GM12878 (cell line): ENCODE data around the gene RARG. TPM values are rescaled to one million over a fixed set of nuclear protein-coding genes. Genes with fewer than 3 reads are reported as not detected.

Experiments
- CBX5 ChIP-seq: sonication (generic); IDR thresholded peaks from 2 replicates; pipeline ENCODE4 v1.6.1; 2016; ENCODE audit warnings: low read depth, moderate library complexity, mild to moderate bottlenecking, inconsistent platforms
- CEBPB ChIP-seq, 2 experiments: fragments of 150-350 bp in 1 of 2; IDR thresholded peaks; 2 replicates each; pipeline ENCODE4 v1.6.1; 2012 to 2014; ENCODE audit warnings: low read depth in 2 of 2, low read length in 2 of 2, borderline replicate concordance in 1 of 2, inconsistent platforms in 1 of 2
- EED ChIP-seq: sonication (generic); IDR thresholded peaks from 2 replicates; pipeline ENCODE4 v1.6.1; 2016; ENCODE audit warnings: antibody characterized with exemption, low read depth
- EGR1 ChIP-seq, 2 experiments: IDR thresholded peaks; 1 replicate in 1 of 2; 2 replicates in 1 of 2; pipeline ENCODE4 v1.6.1; 2011 to 2012; ENCODE audit warnings: low read depth in 2 of 2, low read length in 2 of 2, borderline replicate concordance in 1 of 2, mild to moderate bottlenecking in 1 of 2, moderate library complexity in 1 of 2
- EP300 ChIP-seq, 2 experiments: fragments of 150-350 bp in 1 of 2; IDR thresholded peaks; 2 replicates each; pipeline ENCODE4 v1.6.1; 2011 to 2012; ENCODE audit warnings: low read depth in 2 of 2, low read length in 2 of 2, borderline replicate concordance in 1 of 2, improper control_type of control experiment in 1 of 2, inconsistent platforms in 1 of 2; ENCODE audit not compliant: control insufficient read depth in 1 of 2
- FOS ChIP-seq: IDR thresholded peaks from 3 replicates; pipeline ENCODE4 v1.6.1; 2011; ENCODE audit warnings: borderline replicate concordance; ENCODE audit not compliant: insufficient read length; ENCODE audit errors: extremely low read depth
- IKZF1 ChIP-seq: fragments of 450-650 bp; conservative IDR thresholded peaks from 2 replicates; pipeline ENCODE4 v1.6.1; 2017; ENCODE audit warnings: antibody characterized with exemption, mild to moderate bottlenecking
- JUNB ChIP-seq: IDR thresholded peaks from 2 replicates; pipeline ENCODE4 v1.6.1; 2016; ENCODE audit warnings: antibody characterized with exemption, mild to moderate bottlenecking
- MEF2A ChIP-seq: IDR thresholded peaks from 2 replicates; pipeline ENCODE4 v1.6.1; 2011; ENCODE audit warnings: low read depth, mild to moderate bottlenecking, low read length, moderate library complexity; ENCODE audit not compliant: insufficient read depth
- NFIC ChIP-seq: IDR thresholded peaks from 2 replicates; pipeline ENCODE4 v1.6.1; 2012; ENCODE audit warnings: low read depth, mild to moderate bottlenecking, inconsistent platforms, low read length, moderate library complexity
- PAX8 ChIP-seq: fragments of 450-650 bp; IDR thresholded peaks from 2 replicates; pipeline ENCODE4 v1.6.1; 2017; ENCODE audit warnings: mild to moderate bottlenecking, moderate library complexity
- POLR2A ChIP-seq: IDR thresholded peaks from 2 replicates; pipeline ENCODE4 v1.6.1; 2011; ENCODE audit warnings: low read depth, mild to moderate bottlenecking, low read length
- RAD51 ChIP-seq: fragments of 450-650 bp; IDR thresholded peaks from 2 replicates; pipeline ENCODE4 v1.6.1; 2016; ENCODE audit warnings: moderate library complexity, mild to moderate bottlenecking, inconsistent platforms
- RFX5 ChIP-seq: IDR thresholded peaks from 2 replicates; pipeline ENCODE4 v1.6.1; 2011; ENCODE audit warnings: low read depth, low read length, improper control_type of control experiment
- SIX5 ChIP-seq: IDR thresholded peaks from 2 replicates; pipeline ENCODE4 v1.6.1; 2011; ENCODE audit warnings: mild to moderate bottlenecking, low read depth, low read length, moderate library complexity; ENCODE audit not compliant: severe bottlenecking
- SMAD1 ChIP-seq: fragments of 450-650 bp; IDR thresholded peaks from 2 replicates; pipeline ENCODE4 v1.6.1; 2018; ENCODE audit warnings: mild to moderate bottlenecking, low read depth; ENCODE audit not compliant: partially characterized antibody
- TCF12 ChIP-seq: IDR thresholded peaks from 2 replicates; pipeline ENCODE4 v1.6.1; 2011; ENCODE audit warnings: low read depth, mild to moderate bottlenecking, low read length
- YBX1 ChIP-seq: fragments of 450-650 bp; IDR thresholded peaks from 2 replicates; pipeline ENCODE4 v1.6.1; 2016; ENCODE audit warnings: antibody characterized with exemption
- YY1 ChIP-seq: IDR thresholded peaks from 2 replicates; pipeline ENCODE4 v1.6.1; 2011; ENCODE audit warnings: low read depth, mild to moderate bottlenecking, low read length
- ZNF217 ChIP-seq: fragments of 450-650 bp; IDR thresholded peaks from 2 replicates; pipeline ENCODE4 v1.6.1; 2017; ENCODE audit warnings: antibody characterized with exemption, mild to moderate bottlenecking
- ZNF384 ChIP-seq: IDR thresholded peaks from 2 replicates; pipeline ENCODE4 v1.6.1; 2012; ENCODE audit warnings: low read depth, mild to moderate bottlenecking, low read length, improper control_type of control experiment, borderline replicate concordance
- ZNF622 ChIP-seq: fragments of 450-650 bp; IDR thresholded peaks from 2 replicates; pipeline ENCODE4 v1.6.1; 2017; ENCODE audit warnings: mild to moderate bottlenecking, inconsistent platforms
- polyA plus RNA-seq, 11 experiments: library from polyadenylated mRNA; depleted of rRNA in 4 of 11; unstranded in 6 of 11; stranded (reverse) in 5 of 11; fragments of >200 nt; fragmentation: Nextera tagmentation in 4 of 11; fragmentation: Illumina TruSeq in 1 of 11; extraction: Ambion mirVana in 4 of 11; extraction: Trizol in 1 of 11; gene quantifications; 1 replicate in 1 of 11; 2 replicates in 10 of 11; pipeline versions ENCODE4 v1.2.1 to v1.2.3, GENCODE V29; 2011 to 2016; ENCODE audit warnings: inconsistent platforms in 2 of 11, missing spikeins in 2 of 11, low read depth in 1 of 11
- total RNA-seq, 4 experiments: library from RNA; depleted of rRNA in 3 of 4; stranded (reverse); fragments of >200 nt in 3 of 4; fragmentation: Illumina TruSeq in 1 of 4; extraction: Trizol in 1 of 4; gene quantifications; 2 replicates each; pipeline versions ENCODE4 v1.2.1 to v1.2.3, GENCODE V29; 2013 to 2021
- TF ChIP-seq, protein P1 (sequence below): IDR thresholded peaks from 2 replicates; pipeline ENCODE4 v1.6.1; 2011; ENCODE audit warnings: low read depth, low read length, improper control_type of control experiment, borderline replicate concordance
- TF ChIP-seq, protein P2 (sequence below): fragments of 450-650 bp; IDR thresholded peaks from 2 replicates; pipeline ENCODE4 v1.6.1; 2017; ENCODE audit warnings: mild to moderate bottlenecking
- TF ChIP-seq, protein P3 (sequence below): IDR thresholded peaks from 2 replicates; pipeline ENCODE4 v1.6.1; 2012; ENCODE audit warnings: mild to moderate bottlenecking, low read depth, low read length
- TF ChIP-seq, protein P4 (sequence below): IDR thresholded peaks from 2 replicates; pipeline ENCODE4 v1.6.1; 2012; ENCODE audit warnings: low read depth, low read length, improper control_type of control experiment

Gene RARG
- total and polyA plus RNA-seq, 10 of the 15 experiments (the other 5 are each of a cell fraction or from before 2014, with no cell fraction given), result 0.27 to 8.1 (median 4.1) TPM

DNA sequence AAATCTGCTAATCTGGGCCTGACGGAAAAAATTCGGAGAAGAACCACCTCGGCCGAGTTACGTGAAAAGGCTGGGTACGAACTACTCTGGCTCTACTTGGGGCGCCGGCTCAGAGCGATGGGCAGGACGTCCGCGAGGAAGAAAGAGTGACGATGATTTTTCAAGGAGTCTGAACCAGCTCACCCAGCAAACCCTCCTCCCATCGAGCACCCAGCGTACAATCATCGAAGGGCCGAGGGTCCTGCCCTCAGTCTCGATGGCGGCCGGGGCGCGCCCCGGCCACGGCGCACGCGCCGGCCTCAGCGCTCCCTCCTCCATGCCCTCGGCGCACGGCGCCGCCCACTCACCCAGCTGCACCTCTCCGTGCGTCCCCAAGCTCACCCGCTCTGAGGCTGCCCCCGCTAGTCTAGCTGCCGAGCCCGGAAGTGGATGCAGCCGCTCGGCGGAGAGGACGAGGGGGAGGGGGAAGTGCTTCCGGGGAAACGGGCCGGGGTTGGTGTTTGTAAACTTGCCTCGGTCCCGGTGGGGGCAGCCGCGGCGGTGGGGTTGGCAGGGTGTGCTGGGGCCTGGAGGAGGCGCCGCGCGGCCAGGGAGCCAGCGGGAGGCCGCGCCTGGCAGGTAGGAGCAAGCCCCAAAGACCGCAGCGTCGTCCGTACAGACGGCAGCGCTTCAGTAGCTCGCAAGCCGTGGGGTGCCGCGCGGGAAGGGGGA, 51.6 kb downstream of the RARG start, which contains the start of the genes CSAD and ZNF740 (continued):
- TF ChIP-seq, protein P1, sequence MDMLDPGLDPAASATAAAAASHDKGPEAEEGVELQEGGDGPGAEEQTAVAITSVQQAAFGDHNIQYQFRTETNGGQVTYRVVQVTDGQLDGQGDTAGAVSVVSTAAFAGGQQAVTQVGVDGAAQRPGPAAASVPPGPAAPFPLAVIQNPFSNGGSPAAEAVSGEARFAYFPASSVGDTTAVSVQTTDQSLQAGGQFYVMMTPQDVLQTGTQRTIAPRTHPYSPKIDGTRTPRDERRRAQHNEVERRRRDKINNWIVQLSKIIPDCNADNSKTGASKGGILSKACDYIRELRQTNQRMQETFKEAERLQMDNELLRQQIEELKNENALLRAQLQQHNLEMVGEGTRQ, result no peak
- TF ChIP-seq SMAD1 (no peak), ZNF384 (no peak), YY1 (peak; percentile 99), CEBPB (IDR thresholded peaks at IDR 0.05; ENCODE audit: borderline replicate concordance in 1 of 2, low read depth in 2 of 2, low read length in 2 of 2) (no peak), EP300 (IDR thresholded peaks at IDR 0.05; ENCODE audit: borderline replicate concordance in 1 of 2, control insufficient read depth in 1 of 2, low read depth in 2 of 2, low read length in 2 of 2) (no peak), TCF12 (peak; percentile 93), IKZF1 (peak; percentile 90), RFX5 (no peak), ZNF622 (no peak), YBX1 (no peak), FOS (no peak), SIX5 (peak; percentile 65), CBX5 (0 out of 2 replicates have a peak, but pooled peaks have one; percentile 29), POLR2A (peak; percentile 81), PAX8 (no peak), RAD51 (no peak), ZNF217 (no peak; the same call in 1 of the 2 replicates), NFIC (no peak), MEF2A (no peak), EGR1 (IDR thresholded peaks at IDR 0.05; ENCODE audit: borderline replicate concordance in 1 of 2, low read depth in 2 of 2, low read length in 2 of 2) (peak; percentile 63 to 95), JUNB (no peak), EED (no peak)
- TF ChIP-seq, protein P2, sequence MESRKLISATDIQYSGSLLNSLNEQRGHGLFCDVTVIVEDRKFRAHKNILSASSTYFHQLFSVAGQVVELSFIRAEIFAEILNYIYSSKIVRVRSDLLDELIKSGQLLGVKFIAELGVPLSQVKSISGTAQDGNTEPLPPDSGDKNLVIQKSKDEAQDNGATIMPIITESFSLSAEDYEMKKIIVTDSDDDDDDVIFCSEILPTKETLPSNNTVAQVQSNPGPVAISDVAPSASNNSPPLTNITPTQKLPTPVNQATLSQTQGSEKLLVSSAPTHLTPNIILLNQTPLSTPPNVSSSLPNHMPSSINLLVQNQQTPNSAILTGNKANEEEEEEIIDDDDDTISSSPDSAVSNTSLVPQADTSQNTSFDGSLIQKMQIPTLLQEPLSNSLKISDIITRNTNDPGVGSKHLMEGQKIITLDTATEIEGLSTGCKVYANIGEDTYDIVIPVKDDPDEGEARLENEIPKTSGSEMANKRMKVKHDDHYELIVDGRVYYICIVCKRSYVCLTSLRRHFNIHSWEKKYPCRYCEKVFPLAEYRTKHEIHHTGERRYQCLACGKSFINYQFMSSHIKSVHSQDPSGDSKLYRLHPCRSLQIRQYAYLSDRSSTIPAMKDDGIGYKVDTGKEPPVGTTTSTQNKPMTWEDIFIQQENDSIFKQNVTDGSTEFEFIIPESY, result no peak
- TF ChIP-seq, protein P3, sequence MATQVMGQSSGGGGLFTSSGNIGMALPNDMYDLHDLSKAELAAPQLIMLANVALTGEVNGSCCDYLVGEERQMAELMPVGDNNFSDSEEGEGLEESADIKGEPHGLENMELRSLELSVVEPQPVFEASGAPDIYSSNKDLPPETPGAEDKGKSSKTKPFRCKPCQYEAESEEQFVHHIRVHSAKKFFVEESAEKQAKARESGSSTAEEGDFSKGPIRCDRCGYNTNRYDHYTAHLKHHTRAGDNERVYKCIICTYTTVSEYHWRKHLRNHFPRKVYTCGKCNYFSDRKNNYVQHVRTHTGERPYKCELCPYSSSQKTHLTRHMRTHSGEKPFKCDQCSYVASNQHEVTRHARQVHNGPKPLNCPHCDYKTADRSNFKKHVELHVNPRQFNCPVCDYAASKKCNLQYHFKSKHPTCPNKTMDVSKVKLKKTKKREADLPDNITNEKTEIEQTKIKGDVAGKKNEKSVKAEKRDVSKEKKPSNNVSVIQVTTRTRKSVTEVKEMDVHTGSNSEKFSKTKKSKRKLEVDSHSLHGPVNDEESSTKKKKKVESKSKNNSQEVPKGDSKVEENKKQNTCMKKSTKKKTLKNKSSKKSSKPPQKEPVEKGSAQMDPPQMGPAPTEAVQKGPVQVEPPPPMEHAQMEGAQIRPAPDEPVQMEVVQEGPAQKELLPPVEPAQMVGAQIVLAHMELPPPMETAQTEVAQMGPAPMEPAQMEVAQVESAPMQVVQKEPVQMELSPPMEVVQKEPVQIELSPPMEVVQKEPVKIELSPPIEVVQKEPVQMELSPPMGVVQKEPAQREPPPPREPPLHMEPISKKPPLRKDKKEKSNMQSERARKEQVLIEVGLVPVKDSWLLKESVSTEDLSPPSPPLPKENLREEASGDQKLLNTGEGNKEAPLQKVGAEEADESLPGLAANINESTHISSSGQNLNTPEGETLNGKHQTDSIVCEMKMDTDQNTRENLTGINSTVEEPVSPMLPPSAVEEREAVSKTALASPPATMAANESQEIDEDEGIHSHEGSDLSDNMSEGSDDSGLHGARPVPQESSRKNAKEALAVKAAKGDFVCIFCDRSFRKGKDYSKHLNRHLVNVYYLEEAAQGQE, result 0 out of 2 replicates have a peak, but pooled peaks have one; percentile 3
- TF ChIP-seq, protein P4, sequence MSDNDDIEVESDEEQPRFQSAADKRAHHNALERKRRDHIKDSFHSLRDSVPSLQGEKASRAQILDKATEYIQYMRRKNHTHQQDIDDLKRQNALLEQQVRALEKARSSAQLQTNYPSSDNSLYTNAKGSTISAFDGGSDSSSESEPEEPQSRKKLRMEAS, result no peak
